NCI-H187 treated with DMSO at 0.1 percent for 48 hours (cell line): ENCODE results near the gene GALNT9.

Source experiments
- DNase-seq: peaks from one replicate; lab custom pipeline; 2025; lab: John Stamatoyannopoulos, UW

Gene GALNT9

DNA sequence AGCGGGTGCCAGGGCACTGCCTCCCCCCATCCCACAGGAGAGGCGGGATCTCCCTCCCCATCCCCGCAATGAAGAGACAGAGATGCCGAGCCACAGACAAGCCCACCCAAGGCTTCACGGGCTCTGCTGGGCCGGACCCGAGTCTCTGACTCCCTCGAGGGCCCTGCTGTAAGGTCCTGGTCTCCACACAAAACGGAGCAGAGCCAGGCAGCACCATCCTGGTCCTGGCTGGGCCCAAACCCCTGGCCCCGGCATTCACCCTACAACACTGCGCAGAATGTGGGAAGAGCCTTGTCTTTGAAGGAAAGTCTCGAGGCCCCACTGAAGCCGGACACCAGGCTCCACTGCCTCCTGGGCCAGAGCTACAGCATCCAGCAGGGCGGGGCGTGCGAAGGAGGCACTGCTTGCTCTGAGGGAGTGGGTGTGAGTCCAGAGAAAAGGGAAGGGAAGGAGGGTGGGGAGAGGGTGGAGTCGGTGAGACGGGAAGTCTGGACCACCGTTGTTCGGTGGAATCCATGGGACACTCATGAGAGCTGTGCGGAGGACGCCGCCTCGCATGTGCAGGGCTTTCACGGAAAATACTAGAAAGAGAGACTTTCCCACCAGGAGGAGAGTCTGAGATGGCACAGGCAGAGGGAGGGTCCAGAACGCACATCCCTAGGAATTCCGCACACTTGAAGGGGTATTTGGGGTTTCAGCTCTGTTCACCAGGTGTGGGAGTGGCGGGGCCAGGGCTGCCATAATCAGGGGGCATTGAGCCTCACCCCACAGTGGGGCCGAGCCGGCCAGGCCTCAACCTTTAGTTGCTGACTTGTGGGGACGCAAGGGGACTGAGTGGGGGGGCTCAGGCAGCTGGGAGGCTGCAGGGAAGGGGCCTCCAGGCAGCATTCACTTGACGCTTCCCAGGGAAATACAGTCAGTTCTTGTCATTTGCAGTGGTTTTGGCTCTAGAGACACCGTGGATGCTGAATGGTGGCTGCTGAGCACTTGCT is 36.8 kb downstream of the GALNT9 start:
- no peak for DNase-seq

DNA sequence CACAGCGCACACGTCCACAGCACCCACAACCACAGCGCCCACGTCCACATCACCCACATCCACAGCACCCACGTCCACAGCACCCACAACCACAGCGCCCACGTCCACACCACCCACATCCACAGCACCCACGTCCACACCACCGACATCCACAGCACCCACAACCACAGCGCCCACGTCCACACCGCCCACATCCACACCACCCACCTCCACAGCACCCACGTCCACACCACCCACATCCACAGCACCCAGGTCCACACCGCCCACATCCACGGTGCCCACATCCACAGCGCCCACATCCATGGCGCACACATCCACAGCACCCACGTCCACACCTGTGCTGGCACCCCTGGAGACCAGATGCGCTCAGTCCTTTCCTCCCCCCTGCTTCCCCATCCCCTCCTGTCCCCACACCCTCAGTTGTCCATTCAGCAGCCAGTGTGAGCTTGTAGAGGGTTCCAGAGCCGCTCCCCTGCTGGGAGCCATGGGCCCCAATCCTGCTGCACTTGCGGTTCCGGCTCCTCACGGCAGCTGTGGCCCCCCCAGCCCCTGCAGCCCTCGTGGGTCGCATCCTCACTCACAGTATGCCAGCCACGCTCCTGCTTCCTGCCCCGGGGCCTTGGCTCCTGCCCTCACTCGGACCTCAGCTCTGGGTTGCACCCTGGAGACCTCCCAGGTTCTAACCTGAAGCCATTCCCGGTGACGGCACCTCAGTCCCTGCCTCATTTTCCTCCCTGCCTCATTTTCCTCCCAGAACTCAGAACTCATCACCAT is 37.8 kb downstream of the GALNT9 start:
- no peak for DNase-seq

DNA sequence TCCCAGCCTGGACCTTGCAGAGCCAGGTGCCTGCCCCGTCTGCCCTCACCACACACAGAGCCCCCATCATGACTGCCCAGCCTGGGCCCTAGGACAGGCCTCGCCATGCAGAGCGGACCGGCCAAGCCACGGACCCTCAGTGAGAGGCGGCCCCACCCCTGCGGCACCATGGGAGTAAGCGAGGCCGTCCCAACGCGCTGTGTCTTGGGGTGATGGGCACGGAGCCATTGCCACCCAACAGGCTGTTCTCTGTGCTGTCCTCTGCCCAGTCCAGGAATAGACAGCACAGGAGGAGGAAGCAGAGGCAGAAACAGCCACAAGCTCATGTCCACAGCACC is 39.2 kb downstream of the GALNT9 start:
- no peak for DNase-seq

DNA sequence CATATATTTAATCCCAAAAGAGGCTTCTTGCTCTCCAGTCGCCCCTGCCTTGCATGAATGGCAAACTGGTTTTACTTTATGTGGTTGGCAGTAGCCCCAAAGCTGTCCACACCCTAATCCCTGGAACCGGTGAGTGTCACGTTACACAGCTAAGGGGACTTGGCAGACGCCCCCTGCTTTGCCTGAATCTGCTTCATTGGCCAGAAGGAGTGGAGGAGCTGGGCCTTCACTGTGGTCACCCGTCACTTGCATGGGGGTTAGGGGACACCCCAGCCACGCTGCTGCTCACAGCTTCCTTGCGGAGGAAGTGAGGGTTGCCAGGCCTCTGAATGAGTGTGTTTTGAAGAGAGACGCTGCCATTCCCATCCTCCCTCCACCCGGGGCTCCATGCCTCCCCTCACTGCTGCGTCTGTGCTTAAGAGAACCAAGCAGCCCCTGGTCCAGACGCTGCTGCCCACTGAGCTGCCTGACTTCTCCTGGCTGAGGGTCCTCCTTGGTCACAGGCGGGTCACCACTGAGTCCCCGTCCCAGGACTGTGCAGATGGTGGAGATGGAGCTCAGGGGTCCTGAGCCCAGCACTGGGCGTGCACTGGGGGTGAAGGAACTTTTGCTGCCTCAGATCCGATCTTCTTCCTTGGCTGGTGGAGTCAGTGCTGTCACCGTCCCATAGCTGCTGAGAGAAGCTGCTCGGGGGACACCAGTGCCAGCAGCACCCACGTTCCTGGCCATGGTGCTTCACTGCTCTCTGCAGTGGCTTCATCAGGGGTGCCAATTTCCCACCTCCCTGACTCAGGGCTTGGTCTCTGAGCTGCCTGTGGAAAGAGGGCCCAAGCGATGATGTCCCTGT is 39.8 kb downstream of the GALNT9 start:
- DNase-seq, result no peak

DNA sequence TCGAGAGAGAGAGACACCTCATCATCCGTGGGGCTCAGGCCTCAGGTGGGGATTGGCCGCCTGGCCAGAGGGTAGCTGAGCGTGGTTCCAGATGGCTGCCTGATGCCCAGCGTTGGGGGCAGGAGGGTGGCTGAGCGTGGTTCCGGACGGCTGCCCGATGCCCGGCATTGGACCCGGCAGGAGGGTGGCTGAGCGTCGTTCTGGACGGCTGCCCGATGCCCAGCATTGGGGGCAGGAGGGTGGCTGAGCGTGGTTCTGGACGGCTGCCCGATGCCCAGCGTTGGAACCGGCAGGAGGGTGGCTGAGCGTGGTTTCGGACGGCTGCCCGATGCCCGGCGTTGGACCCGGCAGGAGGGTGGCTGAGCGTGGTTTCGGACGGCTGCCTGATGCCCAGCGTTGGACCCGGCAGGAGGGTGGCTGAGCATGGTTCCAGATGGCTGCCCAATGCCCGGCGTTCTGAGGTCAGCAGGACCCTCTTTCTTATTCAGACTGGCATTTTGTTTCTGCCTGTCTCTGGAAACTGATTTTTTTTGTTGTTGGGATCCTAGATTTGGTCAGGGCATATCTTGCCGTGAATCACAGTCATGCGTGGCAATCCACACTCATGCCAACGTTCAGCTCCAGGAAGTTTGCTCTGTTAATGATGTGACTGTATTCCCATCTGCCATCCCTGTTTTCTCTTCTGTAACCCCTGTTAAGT is 40.7 kb downstream of the GALNT9 start:
- DNase-seq, result no peak

DNA sequence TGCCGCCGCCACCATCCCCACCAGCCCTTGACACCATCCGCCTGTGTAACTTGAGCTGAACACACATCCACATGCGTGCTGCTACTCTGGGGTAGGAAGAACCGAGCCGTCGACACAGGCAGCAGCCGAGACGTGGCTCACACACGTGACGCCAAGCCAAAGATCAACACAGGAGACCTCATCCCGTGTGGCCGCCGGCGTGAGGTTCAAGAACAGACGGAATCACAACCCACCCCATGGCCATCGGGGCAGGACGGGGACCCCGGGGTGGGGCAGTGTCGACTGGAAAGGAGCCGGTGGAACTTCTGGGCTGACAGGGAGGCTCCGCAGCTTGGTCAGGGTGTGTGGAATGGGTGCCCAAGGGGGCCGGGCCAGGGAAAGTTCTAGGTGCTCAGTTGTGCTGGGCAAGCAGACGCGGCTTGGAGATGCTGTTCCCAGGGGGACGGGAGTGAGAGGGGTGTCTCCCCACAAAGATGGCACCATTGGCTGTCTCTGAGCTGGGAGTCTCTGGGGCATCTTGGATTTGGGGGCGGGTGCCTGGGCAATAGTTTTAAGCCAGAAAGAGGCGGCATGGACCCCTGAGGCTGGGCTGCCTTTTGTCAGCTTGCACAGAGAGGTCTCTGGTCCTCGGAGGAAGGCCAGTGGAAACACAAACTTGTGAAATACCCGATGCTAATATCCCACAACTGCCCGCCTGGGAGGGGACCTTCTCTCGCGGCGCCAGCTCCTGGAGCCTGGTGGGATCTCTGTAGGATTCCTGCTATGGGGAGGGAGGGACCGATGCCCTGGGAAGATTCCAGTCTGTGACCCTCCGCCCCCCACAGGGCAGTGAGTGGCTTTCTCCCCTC is 41.8 kb downstream of the GALNT9 start:
- DNase-seq, result no peak

DNA sequence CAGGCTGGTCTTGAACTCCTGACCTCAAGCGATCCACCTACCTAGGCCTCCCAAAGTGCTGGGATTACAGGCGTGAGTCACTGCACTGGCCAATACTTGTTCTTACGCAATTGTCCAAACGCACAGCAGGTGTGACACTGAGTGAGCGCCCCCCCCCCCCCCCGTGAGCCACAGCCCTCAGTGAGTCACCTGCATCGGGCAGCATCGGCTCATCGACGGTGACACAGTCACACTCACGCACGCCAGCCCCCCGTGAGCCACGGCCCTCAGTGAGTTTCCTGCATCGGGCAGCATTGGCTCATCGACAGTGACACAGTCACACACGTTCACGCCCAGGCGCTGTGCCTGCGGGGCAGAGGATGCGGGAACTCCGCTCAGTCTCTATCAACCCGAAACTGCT is 42.5 kb downstream of the GALNT9 start:
- DNase-seq, result no peak

DNA sequence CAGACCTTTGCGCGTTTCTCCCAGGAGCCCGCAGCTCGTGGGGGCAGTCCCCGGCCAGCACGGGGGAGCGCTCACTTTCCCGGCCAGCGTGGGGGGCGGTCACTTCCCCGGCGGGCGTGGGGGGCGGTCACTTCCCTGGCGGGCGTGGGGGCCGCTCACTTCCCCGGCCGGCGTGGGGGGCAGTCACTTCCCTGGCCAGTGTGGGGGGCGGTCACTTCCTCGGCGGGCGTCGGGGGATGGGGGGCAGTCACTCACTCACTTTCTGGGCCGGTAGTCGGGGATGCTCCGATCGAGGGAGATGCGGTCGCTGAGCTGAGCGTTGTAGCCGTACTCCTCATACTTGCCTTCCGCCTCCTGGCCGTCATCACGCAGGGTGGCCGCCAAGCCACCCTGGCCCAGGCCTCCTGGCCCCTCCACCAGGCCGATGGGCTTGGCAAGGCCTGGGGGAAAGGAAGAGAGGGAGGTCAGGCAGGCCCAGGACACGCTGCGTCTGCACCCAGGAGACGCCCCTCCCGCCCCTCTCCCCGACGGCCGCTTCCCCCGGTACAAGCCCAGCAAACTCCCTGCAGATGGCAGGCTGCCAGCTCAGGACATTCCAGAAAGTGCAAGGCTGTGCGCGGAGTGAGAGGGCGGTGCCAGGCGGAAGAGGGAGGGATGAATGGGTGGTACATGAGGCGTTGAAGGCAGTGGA is 43.3 kb downstream of the GALNT9 start:
- no peak for DNase-seq

DNA sequence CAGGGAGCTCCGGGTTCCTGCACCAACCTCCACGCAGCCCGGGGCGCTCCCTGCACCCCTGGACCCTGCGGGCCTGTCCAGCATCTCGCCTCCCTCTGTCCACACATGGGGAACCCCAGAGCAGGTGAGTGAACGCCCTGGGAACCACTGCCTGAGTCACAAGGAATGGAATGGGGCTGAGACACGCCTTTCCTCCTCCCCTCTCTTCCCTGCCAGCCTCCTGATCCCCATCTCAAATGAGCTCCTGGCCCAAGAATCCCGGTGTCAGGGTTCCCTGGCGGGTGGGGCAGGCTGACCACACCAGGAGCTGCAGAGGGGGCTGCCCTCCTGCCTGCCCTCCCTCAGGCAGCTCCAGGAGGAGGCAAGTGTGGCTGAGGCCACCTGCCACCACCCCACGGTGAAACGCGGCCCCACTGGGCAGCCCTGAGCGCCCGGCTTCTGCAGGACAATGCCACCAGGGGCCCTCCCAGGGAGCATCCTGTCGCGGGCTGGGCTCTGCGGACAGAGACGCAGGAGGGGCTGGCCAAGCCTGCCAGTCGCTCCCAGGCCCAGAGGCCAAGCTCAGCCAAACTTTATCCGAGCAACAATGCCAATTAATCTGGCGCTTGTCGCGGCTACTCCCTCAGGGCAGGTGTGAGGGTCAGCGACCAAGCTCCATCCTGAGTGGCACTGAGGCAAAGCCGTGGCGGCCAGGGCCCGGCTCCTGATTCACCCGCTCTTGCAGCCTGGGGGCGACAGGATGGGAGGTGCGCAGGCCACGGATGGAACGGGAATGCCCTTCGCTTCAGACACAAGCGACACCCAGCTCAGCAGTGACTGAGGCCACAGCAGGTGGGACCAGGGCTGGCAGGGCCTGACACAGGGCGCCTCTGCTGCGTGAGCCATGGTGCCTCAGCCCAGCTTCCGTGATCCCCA is 44.3 kb downstream of the GALNT9 start:
- no peak for DNase-seq

DNA sequence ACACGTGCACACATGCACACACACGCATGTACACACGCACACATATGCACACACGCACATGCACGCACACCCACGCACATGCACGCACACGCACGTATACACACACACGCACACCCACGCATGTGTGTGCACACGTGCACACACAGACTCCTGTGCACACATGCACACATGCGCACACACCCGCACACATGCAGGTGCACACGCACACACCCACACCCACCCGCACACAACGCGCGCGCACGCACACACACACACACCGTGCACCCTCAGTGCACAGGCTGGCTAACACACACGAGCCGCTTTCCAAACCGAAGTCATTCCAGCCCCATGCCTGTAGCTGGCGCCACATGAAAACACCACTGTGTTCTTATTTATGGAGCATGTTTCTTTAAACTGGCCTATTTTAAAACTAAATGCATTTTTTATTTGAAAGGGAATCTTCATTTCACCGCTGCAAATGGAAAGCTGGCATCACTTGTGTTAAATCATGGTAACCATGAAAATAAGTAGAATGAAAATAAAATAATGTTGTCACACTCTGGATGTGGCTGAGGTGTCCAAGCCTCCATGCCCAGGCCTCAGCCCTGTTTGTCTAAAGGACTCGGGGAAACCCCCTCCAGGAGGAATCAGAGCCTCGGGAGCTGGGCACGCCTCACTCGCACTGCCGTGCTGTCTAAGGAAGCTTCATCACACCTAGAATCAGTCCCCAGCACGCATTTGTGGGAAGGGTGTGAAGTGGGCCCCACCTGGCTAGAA is 45.1 kb downstream of the GALNT9 start:
- DNase-seq, result no peak

DNA sequence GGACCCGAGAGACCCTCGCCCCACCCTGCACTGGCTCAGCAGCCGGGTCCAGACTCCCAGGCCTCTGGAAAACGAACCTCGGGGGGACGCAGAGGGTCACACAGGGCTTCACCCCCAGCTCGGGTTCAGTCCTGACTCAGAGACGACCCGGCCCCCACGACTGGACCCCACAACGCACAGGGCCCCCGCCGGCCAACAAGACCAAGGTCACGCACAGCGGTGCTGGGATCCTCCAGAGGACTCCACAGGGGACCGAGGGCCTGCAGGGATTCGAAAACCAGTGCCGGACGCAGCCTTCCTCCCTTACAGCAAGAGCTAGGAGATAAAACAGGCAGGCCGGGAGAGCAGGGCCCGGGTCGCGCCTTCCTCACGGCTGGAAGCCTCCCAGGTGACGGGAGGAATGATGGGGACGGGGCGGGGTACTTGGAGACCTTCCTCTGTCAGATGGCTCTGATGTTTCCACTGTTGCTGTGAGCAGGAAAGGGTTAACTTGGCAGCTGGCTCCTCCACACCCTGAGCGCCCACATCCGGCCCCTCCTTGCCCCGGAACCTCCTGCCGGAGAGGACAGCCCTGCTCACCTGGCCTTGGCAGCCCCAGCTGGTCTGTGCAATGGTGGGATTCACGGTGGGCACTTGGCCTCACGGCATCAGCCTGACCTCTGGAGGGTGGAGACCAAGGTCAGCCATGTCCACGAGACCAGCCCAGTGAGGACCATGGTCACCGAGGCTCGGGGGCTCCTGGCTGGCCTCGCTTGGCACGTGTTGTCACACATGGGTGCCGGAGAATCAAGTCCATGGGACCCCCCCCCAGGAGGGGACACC is 46.2 kb downstream of the GALNT9 start:
- no peak for DNase-seq

DNA sequence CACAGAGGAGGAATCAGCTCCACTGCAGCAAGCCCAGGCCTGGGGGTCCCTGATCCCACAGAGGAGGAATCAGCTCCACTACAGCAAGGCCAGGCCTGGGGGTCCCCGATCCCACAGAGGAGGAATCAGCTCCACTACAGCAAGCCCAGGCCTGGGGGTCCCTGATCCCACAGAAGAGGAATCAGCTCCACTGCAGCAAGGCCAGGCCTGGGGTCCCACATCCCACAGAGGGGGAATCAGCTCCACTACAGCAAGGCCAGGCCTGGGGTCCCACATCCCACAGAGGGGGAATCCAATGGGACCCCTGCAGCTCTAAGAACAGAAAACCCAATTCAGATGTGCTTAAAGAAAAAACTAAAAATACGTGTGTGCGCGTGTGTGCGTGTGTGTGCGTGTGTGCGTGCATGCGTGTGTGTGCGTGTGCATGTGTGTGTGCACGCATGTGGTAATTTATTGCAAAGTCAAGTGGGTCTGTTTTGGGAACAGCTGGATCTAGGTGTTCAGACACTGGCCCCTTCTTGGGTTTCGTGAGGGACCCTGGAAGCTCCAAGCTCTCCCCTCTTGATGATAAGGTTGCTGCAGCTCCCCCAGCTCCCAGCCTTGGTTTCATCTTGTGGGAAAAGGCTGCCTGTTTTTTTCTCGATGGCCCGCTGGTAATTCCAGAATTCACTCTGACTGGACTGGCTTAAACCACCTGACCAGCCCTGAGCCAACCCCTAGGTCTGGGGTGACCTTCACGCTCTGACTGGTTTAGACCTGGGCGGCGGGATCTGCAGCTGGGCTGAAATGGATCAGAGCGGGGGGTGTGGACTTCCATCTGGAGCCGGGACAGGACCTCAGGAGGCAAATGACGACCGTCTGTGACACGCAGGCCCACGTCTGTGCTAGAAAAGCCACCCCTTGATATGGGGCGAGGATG is 47.1 kb downstream of the GALNT9 start:
- DNase-seq, result no peak

DNA sequence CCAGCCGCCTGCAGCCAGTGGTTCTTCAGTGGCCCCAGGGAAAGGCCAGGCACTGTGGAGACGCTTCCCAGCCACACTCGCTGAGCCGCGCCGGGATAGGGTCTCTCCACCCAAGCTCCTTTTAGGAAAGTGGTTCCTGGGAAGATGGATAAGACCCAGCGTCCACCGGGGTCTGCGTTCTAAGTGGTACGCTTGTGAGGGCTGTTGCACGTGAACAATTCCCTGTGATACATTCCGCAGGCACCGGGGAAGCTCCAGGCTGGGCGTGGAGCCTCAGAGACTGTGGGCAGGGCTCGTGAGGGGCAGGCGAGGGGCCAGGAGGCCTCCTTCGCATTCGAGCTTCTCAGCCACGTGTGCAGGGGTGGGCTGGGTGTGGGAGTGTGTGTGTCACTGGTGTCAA is 48.4 kb downstream of the GALNT9 start:
- no peak for DNase-seq

DNA sequence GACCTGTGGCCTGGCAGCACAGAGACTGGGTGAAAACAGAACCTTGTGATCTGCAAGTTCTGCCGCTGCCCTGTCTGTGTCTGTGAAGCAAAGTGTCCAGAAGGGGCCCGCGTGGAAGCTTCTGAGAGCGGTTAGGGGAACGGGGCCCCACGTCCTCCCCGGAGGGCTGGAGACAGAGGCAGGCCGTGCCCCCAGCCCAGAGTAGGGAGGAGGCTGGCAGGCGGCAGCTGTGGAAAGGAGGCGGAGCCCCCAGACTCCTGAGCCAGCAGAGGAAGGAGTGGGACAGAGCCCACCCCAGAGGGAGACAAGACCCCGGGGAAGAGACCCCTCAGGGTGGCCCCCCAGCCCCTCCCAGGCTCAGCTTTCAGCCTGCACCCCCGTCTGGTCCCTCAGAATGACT is 49.0 kb downstream of the GALNT9 start:
- no peak for DNase-seq

DNA sequence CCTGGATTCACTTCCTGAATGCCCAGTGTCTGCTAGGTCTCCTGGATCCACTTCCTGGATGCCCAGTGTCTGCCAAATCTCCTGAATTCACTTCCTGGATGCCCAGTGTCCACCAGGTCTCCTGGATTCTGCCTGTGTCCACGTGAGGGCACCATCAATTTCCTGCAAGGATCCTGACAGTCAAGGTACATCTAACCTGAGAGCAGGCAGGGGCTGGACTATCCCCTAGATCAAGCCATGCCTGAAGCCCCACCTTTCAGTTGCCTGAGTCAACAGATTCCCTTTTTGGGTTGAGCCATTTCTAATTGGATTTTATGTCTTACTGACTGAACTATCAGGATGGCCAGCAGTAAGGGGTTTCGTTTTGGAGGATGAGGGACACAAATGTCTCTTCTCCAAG is 49.5 kb downstream of the GALNT9 start:
- DNase-seq, result no peak

DNA sequence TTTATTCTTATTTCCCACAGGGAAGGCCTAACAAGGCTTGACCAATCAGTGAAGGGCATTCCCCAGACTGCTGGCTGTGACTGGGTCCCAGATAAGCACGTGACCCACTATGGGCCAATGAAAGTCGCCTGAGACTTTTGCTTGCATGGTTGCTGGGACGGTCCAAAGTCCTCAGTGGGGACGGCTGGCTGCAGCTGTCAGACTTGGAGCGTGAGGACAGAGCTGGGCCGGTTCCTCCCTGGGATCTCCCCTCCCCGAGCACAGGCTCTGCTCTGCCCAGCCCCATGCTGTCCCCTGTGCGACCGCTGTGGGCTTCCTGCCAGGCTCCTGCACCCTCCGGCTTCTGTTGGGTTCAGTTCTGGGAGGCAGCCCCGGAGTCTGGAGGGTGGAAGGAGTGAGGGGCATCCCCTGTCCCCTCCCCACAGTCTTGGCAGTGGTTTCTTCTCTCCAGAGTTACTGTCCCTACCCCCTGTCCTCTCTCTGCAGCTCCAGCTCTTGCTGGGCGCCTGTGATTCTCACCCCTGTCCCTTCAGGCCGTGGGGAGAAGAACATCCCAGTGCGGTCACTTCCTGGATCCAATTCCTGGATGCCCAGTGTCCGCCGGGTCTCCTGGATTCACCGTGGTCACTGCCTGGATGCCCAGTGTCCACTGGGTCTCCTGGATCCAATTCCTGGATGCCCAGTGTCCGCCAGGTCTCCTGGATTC is 50.1 kb downstream of the GALNT9 start:
- no peak for DNase-seq
